SIG-M5 (cell line): ENCODE measurements around the gene SGIP1.
"Not testable (repeated sequence)": the region's sequence is repeated elsewhere in the genome, so short reads cannot be mapped to it uniquely, and the experiment has no call there.

Experiments
- DNase-seq: peaks from one replicate; lab custom pipeline; 2025; lab: John Stamatoyannopoulos, UW

The SGIP1 gene

DNA sequence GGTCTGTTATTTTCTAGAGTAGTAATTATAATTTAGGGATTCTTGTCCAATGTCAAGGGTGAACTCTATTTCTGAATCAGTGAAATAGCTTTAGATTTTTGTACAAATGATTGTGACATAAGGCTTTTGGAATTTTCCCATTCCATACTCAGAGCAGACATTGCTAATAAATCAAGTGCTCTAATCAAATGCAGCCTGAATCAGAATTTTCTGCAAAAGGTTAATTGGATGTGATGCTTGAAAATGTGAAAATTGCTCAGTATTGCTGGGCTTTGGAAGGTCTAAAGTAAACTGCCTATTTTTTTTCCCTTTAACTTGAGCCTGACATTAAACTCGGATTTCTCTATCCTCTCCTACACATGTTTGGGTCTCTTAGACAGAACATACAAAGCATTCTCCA, 23.2 kb downstream of the SGIP1 start:
- DNase-seq: no peak

DNA sequence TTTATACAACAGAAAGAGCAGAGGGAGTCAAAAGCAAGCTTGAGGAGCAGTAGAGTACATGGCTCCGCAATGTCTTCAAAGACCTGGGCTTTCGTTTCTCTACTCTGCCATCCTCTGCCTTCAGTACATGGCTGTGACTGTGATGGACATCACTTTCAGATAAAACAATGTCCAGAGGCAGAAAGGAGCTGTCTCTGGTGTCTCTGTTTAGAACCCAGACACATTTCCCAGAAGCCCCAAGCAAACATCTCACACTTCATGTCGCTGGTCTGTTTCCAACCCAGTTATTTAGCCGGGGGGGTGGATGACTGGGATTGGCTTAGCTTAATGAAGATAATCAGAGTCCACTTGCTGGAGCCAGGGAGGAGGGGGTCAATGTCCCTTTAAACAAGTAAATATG, 25.6 kb downstream of the SGIP1 start:
- DNase-seq: no peak

DNA sequence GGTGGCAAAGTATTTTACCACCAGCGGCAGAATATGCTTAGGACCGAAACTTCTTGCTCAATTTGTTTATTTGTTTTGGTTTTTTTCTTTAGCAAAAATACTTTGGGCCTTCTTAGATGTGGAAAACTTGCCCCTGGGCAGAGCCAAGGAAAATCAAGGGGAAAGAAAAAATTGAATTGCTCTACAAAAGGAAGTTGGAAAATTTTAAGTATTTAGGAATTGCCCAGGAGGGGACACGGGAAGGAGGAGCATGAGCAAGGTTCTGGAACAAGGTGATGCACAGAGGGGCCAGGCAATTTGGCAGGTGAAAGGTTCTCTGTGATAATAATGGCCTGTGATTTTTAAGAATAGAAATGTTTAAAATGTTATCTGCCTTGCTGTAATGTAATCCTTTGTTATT, 28.6 kb downstream of the SGIP1 start:
- no peak for DNase-seq

DNA sequence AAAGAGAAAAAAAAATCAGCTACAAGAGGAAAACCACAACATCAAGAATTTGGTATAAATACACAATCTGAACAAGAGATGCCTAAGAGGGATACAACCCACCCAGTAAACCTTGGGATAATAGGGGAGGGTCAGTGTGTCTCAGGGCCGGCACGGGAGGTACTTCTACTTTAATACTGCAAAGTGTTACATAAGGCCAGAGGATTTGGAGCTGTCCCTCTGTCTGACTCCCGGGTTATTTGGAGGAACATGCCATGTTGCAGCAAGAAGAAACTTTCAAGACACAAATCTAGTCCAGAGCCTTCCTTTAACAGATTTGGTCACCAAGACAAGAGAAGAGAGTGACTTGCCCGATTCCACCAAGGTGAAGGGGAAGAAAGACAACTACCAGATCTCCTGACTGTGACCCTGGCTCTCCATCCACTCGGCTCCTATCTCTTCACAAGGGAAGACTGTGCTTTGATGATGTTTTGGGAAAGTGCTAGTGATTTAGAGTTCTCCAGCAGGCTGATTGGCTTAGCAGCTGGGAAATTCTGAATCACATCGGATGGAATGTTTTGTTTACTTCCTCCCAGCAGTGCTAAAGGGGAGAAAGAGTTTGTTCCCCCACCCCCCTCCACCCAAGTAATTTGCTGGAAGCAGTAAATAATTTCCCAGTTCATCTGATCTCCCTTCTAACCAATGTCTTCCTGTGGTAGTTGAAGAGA, 29.3 kb downstream of the SGIP1 start:
- DNase-seq: no peak

DNA sequence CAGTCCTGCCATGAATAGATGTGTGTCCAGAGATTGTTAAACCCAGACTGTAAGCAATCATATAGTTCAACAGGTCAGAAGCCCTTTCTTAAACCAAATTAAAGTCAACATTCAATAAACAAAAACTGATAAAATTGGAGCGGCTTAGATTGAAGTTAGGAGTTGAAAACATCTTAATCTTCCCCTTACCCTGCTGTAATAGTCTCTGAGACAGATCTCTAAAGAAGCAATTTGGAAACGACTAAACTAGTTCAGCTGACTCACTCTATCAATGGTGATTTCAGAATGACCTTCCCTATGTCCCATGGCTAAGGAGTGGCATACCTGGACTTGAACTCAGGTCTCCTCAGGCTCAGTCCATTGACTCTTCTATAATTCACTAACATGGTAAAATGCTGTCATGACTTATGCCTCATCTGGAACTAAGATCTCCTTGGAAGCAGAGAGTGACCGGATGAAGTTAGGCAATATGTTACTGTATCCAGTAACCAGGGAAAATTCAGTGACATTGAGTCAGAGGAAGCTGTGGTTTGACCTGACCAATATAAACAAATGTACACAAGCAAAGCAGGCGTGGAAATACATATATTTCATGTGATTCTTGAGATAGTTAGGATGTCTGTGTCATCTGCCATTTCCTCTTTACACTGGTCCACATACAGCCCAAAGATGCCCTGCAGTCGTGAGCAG, 30.1 kb downstream of the SGIP1 start:
- no peak for DNase-seq

DNA sequence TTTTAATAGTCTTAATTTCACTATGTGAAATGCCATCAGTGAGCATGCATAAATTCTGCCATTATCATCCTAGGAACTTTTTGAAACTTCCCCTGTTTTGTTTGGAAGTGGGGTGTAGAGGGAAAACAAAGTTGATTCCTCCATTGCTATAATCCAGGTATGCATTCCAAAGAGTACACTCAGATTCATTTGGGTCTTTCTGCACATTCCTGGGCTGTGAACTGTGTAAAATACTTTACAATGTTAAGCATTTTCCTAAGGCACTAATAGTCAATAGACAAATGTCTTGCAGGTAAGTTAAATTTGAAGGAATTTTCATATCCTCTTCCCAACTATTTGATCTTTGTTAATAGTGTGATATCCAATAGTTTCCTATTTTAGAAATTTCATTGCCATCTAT, 36.2 kb downstream of the SGIP1 start:
- DNase-seq: no peak

DNA sequence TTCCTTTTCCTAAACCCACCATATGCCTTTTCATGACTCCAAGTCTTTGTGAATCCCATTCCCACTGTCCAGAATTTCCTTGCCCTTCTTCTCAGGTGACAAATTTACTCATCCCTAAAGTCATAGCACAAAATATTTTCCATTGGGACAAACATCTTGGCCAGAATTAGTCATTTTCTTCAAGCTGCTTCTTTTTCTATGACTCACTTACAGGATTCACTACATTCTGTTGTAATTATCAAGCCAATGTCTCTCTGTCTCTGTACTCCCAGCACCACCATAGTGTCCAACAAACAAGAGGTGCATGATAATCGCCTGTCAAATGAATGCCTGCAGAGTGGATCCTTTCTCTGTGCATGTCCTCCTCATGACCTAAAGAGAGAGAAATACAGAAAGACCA, 37.8 kb downstream of the SGIP1 start:
- DNase-seq: no peak

DNA sequence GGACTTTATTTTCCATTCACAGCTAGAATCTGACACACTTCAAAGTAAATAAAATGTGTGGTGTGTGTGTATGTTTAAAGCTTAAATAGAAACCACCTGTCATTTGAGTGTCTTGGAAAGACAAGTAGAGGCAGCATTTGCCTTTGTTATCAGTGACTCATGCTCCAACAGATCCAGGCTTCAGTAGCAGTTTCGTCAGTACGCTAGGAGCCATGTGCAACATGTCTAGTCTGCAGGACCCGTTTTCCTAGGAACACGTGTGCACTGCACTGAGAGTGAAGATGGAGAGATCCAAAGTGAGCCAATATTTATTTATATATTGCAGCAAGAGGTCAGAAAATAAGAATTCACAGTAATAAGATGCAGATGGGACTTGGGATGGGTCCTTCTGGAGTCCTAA, 41.8 kb downstream of the SGIP1 start:
- DNase-seq: no peak

DNA sequence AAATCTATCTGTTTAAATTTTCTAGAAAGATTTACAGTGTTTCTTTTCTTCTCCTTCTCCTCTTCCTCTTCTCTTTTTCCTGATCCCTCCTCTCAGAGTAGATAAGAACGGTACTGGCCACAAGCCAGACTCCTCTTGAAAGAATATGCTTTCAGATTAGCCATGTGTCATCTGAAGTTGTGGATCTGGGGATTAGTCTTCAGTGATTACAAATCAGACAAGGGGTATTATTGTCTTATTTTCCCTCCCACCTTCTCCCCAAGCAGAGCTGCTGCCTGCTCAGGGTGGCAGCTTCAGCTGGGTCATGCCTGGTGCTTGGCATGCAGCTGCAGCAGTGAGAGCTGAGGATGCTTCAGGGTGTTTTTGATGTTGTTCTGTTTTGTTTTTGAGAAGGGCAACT, 42.7 kb downstream of the SGIP1 start:
- no peak for DNase-seq

DNA sequence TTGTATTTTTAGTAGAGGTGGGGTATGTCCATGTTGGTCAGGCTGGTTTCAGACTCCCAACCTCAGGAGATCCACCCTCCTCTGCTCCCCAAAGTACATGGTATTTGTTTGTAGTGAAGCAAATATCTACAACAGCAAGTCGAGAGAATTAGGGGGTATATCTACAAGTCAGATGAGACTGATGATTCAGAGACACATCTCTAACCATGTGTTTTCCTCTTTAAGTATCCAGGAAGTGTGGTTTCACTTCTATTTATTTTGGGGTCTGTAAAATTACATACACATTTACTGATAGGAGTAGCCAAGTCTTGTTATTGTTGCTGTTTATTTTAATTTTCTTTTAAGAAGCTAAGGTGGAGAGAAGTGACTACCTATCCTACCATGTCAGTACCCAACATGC, 44.9 kb downstream of the SGIP1 start:
- DNase-seq: no peak

DNA sequence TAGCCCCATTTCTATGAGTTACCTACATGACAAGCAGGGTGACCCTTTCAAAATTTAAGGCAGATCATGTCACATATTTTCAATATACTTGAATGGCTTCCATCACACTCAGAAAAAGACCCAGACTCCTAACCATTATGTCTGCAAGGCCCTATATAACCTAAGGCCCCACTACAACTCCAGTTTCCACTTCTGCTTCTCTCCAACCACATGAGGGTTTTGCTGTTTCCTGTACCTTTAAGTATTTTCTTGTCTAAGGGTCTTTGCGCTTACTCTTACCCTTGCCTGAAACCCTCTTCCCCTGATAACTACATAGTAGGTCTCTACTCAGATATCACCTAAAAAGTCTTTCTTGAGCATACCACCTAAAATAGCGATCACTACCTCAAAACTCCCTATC, 46.1 kb downstream of the SGIP1 start:
- DNase-seq: no peak

DNA sequence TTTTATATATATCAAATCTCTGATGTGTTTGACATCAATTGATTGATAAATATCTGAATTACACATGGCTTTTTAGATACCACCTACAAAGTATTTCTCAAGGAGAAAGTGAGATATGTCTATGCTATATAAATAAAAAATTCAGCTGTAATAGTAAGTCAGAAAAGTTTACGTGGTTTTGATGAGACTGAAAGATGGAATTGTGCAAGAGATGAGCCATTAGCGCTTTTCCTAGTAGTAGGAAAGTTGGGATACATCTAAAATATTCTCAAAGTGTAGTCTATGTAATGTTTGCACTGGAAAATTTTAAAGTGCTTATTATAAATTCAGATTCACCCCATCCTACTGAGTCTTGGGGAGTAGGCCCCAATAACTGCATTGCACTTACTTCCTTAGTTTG, 49.1 kb downstream of the SGIP1 start:
- no peak for DNase-seq

DNA sequence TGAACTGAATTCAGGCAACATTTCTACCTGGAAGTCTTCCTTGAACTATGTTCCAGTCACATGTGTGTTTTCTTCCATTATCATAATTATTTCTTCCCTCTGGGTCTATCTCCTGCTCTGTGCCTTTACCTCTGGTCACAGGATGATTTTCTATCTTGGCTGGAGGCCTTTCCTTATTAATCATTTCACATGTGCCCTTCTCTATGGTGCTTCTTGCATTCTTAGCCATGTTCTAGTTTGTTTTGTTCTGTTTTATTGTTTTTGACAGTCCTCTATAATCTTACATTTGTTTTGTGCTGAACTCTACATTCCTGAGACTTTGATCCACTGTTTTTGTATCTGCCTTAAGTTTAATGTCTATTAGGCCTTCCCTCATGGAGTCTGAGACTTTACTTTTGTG, 51.0 kb downstream of the SGIP1 start:
- DNase-seq: no peak

DNA sequence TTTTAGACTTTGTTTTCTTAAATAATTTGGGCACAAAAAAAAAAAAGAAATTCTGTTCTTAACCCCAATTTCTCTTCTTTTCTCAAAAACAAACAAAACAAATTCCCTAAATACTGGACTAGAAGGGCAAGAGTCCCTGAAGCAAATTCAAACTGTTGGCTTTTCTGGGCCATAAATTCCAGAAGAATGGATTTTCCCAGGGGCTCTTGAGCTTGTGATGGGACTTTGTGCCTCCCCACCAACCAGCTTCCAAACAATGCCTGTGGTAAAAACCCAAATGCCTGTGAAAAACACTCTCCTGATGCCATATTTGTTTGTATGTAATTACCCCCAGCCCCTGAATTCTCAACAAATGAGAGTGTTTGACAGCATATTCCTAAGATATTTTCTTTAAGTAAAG, 55.4 kb downstream of the SGIP1 start:
- no peak for DNase-seq

DNA sequence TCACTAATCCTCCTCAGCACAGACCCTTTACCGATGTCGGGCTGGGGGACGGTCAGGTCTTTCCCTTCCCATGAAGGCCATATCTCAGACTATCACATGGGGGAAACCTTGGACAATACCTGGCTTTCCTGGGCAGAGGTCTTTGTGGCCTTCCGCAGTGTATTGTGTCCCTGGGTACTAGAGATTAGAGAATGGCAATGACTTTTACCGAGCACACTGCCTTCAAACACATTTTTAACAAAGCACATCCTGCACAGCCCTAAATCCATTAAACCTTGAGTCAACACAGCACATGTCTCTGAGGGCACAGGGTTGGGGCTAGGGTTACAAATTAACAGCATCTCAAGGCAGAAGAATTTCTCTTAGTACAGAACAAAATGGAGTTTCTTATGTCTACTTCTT, 58.2 kb downstream of the SGIP1 start:
- not testable (repeated sequence) for DNase-seq

DNA sequence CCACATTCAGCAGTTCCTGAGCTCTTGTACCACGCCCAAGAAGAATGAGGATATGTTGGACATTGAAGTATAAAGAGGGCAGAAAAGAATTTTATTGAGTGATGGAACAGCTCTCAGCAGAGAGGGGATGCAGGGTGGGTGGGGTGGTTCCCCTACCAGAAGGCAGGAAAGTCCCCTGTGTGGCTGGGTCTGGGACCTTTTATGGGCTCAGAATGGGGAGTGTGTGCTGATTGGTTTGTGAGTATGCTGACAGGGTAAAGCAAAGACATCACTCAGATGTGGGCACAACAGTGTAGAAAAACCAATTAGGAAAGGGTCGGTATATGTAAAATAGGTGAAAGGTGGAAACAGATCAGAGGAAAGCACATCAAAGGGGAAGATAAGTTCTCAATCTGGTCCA, 62.2 kb downstream of the SGIP1 start:
- no peak for DNase-seq

DNA sequence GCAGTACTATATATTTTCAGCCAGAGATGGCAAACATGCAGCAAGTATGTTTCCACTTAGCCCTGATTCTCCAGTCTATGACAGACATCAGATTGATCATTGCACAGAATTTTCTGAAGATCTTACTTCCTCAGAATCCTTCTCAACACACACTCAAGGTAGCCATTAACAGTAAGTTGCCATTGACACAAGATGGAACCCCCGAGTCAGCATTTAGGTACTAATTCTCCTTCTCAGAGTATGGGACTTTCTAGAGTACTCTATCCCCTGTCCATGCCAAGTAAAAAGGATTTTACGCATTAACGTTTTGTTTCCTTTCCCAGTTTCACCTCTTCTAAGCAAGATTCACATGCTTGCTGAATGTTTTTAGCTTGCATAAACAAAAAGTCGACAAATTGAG, 63.5 kb downstream of the SGIP1 start:
- DNase-seq: no peak

DNA sequence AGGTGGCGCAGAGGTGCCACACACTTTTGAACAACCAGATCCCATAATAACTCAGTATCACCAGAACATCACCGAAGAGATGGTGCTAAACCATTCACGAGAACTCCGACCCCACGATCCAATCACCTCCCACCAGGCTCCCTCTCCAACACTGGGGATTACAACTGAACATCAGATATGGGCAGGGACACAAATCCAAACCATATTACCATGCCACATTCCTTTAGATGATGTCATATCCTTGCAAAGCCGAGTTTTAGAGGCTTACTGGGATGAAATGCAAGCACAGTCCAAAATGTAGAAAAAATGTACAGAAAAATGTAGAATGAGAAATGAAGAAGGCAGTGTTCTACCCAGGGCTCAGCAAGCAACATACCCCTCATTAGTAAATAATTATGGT, 64.7 kb downstream of the SGIP1 start:
- no peak for DNase-seq

DNA sequence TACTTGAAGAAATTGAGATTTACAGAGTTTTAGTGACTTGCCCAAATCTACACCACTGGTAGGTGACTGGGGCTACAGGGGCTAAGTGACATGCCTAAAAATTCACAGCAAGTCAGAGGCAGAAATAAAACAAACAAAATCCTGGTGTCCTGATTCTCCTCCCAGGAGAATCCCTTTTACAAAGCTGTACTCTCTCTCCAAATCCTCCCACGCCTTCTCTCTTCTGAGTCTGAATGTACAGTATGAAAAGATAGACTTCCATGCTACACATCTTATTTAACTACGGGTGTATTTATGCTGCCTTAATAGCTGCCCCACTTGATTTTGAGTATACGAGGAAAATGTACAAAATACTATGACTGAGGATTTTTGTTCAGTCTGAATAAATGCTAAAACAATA, 65.4 kb downstream of the SGIP1 start:
- no peak for DNase-seq

DNA sequence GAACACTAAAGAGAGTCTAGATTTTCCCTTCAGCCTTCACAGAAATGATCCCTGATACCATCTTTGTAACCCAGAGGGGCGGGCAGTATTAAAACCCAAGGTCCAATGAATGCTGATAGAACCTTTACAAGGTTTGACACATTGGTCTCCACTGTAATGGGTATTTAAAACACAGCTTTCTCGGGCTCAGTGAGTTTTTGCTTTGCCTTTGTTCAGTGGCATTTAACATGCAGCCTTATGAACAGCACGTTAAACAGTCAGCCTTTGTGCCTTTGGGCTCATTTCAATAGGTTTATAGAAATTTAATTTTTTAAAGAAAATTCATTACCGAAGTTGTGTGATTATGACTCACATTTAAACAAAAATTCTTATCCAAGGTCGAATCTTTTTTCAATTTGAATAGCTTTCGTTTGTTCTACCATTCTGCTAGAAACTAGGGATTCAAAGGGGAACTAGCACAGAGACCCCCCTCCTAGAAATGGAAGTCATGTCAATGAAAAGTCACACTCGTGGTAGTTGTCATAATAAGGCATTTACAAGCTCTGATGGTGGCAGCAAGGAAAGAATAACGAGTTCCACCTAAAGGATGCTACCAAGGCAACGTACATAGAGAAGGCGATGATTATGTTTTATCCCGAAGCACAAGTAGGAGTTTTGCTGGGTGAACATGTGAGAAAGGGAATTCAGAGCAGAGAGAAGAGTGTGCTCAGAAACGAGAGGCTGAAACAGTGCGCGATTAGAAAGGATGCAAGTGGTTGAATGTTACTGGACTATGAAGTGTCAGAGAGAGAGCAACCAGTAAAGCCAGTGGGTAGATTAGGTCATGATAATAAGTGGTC, 66.2 kb downstream of the SGIP1 start:
- no peak for DNase-seq

DNA sequence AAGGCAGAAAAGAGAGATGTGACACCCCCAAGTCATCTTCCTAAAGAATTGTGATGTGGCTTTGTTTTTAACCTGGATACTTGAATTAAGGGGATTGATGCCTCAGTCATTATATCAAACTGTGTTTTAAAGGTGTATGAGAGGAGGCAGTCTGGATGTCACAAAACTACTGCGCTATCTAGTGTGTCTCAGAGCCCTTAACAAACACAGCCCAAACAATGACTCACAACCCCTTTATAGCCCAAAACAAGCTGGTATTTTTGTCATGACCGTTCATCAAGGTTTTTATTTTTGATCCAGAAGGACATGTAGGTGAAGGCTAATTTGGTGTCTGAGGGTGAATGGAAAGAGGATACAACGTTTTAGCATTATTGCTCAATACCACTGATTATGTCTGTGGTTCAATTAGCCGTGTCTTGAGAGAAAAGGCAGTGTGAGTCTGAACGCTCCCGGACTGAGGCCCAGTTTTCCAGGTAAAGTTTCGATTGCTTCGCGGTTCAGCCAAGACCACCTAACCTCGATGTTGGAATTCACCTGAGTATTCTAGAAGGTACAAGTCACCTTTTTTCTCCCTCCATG, 71.6 kb downstream of the SGIP1 start:
- DNase-seq: no peak

DNA sequence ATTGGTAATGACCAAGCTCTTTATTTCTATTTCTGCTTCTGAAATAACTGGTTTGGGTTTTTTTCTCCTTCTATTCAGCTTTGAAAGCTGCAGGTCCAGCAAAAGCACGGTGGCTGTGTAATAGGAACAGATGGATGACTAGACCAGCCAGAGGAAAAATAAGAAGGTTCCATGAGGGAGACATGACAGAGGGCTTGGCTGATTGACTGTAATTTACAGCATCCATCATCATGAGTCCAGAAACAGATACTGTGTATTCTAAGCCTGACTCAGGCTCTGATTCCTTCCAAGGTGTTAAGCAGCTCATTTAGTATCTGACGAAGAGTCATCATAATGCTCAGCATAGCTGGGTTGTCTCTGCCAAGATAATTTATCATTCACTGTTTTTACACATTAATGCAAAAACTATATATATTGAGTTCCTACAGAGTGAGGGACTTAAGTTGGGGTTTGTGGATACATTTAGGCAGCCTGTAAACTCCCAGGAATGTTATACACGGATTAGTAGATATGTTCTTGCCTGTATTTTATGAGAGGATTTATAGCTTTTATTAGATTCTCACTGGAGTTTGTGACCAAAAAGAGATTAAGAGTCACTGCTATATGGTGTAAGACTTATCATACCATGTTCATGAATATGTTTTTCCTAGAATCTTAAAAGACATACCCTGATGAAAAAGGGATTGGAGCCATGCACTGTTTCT, 72.6 kb downstream of the SGIP1 start:
- DNase-seq: no peak
